T-helper 1 cell treated with Interleukin-12 subunit alpha and Interleukin-12 subunit beta and Interleukin-4 antibody, amounts not matched to agents 30 ng/mL and 1 ng/mL, for 36 hours (primary cell): Measurements from ENCODE around the gene INPP5A. TPM values are rescaled to one million over a fixed set of nuclear protein-coding genes. Genes with fewer than 3 reads are reported as not detected.
"Not testable (repeated sequence)": the region's sequence is repeated elsewhere in the genome, so short reads cannot be mapped to it uniquely, and the experiment has no call there.

Source experiments
- intact Hi-C: fragments of 100-400 bp; cut with micrococcal nuclease; formaldehyde crosslinking; loops from one replicate; pipeline ENCODE4 v1.15.1; 2024
- total RNA-seq: library from RNA; stranded (reverse); gene quantifications from 2 replicates; pipeline ENCODE4 v1.2.3, GENCODE V29; 2022

The INPP5A gene
- total RNA-seq, 1 donor from 2014 or later, result 19.0 TPM

- intact Hi-C loops, result loop anchor here (10.0 kb wide), 1 partner anchor 133 kb away; no protein-coding TSS in a partner anchor
Measured at GRCh38 chr10:132787495-132788179, 250.1 kb downstream of the INPP5A start.

GRCh38 chr10:132788180-132788830, 250.7 kb downstream of the INPP5A start:
- intact Hi-C loops, result loop anchor here (10.0 kb wide), 1 partner anchor 134 kb away; no protein-coding TSS in a partner anchor

GRCh38 chr10:132788831-132789219, 251.2 kb downstream of the INPP5A start:
- intact Hi-C loops, result loop anchor here (10.0 kb wide), 1 partner anchor 134 kb away; no protein-coding TSS in a partner anchor

- intact Hi-C loops, result loop anchor here (10.0 kb wide), 1 partner anchor 135 kb away; no protein-coding TSS in a partner anchor
Measured at GRCh38 chr10:132789659-132790148, 252.1 kb downstream of the INPP5A start.

GRCh38 chr10:132790470-132790869, 252.9 kb downstream of the INPP5A start:
- intact Hi-C loops, result no loop called here

- intact Hi-C loops, result no loop called here
Measured at GRCh38 chr10:132790934-132791829, 253.6 kb downstream of the INPP5A start.

- intact Hi-C loops, result not testable (repeated sequence)
Measured at GRCh38 chr10:132792099-132792498, 254.5 kb downstream of the INPP5A start.

GRCh38 chr10:132792796-132793195, 255.2 kb downstream of the INPP5A start:
- intact Hi-C loops, result no loop called here

GRCh38 chr10:132793213-132793612, 255.6 kb downstream of the INPP5A start:
- intact Hi-C loops, result no loop called here

GRCh38 chr10:132793871-132794849, 256.6 kb downstream of the INPP5A start:
- intact Hi-C loops, result no loop called here

- intact Hi-C loops, result no loop called here
Measured at GRCh38 chr10:132796846-132797245, 259.3 kb downstream of the INPP5A start.

- intact Hi-C loops, result not testable (repeated sequence)
Measured at GRCh38 chr10:132797986-132798385, 260.4 kb downstream of the INPP5A start.

GRCh38 chr10:132798403-132798802, 260.8 kb downstream of the INPP5A start:
- intact Hi-C loops, result no loop called here

- intact Hi-C loops, result no loop called here
Measured at GRCh38 chr10:132798876-132799275, 261.3 kb downstream of the INPP5A start.

- intact Hi-C loops, result no loop called here
Measured at GRCh38 chr10:132799865-132800264, 262.3 kb downstream of the INPP5A start.

- intact Hi-C loops, result no loop called here
Measured at GRCh38 chr10:132802048-132802447, 264.5 kb downstream of the INPP5A start.

GRCh38 chr10:132802694-132803320, 265.2 kb downstream of the INPP5A start:
- intact Hi-C loops, result no loop called here

GRCh38 chr10:132803416-132804210, 266.0 kb downstream of the INPP5A start:
- intact Hi-C loops, result no loop called here

- intact Hi-C loops, result no loop called here
Measured at GRCh38 chr10:132804287-132804686, 266.7 kb downstream of the INPP5A start.
